Stimulated activated CD8-positive, alpha-beta memory T cell treated with anti-CD3 and anti-CD28 coated beads, Interleukin-4, amount 100 ng/mL, for 4 hours (primary cell): ENCODE data around the gene ARL5A.

Experiments
- DNase-seq, 2 donors: peaks; one replicate each; pipeline ENCODE4 v3.0.0-alpha.2; 2020; ENCODE audit warnings: low read depth in 2 of 2, low spot score in 1 of 2

The ARL5A gene

DNA sequence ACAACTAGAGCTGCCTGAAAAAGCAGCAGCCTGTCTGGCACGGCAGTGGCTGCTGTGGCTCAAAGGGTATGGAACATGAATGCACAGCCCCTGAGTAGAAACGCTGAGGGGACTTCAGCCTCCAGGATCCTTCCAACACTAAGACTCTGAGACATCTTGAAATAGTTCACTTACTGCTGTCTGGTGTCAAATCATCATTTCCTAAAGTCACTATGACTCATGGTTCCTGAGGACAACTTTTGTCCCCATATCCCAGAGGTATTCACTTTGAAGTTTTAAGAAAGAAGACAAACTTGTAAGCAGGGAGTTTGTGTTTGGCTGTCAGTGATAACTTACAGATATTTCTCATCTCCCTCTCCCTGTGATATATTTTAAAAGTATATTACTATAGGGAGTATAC, 60.7 kb downstream of the ARL5A start:
- DNase-seq, result no peak

DNA sequence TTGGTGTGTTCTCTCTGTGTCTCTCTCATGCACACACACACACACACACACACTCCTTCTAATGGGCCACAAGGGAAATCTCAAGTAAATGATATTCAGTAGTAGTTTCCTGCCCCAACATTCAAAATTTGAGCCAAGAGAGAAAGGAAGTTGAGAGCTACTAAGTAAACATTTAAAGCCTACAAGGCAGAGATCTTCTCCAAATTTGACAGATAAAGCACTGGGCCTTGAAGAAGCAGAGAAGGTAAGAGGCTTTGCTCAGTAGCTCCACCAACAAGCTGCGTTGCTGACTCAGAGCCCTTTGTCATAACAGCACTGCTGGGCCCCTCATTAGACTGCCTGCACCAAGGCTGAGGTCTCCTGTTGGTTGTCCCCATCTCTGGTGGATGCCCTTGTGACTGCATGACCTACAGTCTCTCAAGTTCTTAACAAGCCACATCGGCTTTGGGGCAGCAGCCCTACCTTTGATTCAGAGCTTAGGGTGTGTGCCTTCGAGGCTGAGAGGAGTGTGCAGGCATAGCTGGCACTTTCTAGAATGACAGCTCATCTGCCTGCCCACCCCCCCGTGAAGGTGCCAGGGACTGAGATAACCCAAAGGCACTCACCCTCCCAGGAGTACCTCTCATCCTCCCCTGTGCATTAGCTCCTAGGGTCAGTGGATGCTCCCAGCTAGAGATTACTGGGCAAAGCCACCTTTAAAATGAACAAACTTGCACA, 61.6 kb downstream of the ARL5A start:
- no peak for DNase-seq

DNA sequence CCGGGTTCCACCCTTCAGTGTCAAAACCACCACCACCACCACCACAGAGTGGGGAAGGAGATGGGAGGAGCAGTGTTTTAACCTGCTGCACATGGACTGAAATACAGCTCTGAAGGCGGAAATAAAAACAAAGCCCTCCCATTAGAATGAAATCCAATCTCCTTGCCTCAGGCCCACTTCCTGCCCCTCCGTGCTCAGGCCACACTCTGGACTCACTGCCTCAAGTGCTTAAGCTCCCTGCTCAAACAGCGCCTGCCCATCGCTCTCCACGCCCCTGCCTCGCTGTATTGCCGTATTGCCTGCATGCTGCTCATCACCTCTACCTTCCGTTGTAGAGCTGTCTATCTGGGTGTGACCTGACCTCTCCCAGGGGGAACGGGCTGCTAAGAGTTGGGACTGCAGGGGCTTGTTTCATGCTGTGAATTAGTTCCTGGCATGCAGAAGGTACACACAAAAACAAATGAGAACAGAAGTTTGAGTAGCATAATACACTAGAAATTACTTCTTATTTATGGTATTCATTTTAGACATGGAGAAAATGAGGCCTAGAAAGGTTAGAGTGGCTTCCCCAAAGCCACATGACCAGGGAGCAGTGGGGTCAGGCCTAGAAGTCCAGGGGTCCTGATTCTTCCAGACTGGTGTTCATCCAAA, 62.3 kb downstream of the ARL5A start:
- no peak for DNase-seq

DNA sequence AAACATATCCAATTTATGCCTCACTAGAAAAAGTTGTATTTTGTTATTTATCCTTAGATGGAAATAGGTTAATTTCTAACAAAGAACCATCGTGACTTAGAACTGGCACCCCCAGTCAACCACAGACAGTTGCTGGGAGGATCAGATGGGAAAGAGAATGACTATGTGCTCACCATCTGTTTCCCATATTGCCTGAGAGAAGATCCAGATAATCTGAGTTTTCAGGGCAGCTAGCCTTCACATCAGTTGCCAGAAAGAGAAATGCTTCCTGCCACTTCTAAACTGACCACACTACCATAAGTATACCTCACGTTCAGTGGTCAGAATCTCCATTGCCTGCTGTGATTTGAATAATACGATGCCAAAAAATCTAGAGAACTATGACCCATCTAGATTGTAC, 65.5 kb downstream of the ARL5A start:
- no peak for DNase-seq

DNA sequence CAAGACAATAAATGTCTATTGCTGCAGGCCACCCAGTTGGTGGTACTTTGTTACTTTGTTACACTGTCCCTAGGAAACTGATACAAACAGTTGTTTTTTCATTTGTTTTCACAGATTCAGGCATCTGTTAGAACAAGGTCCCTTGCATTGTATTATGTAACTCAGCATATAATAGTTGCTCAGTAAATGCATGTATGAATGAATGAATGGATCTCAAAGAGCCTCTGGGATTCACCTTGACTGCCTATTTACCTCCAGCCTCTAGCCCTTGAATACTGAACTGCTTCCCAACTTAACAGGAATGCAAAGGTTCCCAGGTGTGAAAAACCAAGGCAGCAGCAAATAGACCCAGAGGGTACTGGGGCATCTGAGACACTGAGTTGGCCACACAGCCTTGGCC, 66.5 kb downstream of the ARL5A start:
- DNase-seq, result no peak

DNA sequence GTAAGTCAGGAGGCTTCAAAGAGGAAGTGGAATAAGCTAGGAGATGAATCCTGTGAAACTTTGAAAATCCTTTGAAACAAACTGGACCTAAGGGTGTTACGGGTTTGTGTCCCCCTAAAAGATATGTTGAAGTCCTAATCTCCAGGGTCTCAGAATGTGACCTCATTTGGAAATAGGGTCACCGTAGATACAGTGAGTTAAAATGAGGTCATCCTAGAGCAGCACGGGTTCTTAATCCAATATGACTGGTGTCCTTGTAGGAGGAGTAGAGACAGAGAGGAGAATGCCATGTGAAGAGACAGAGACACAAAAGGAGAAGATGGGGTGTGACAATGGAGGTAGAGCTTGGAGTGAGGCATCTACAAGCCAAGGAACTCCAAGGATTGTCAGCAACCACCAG, 67.0 kb downstream of the ARL5A start:
- no peak for DNase-seq

DNA sequence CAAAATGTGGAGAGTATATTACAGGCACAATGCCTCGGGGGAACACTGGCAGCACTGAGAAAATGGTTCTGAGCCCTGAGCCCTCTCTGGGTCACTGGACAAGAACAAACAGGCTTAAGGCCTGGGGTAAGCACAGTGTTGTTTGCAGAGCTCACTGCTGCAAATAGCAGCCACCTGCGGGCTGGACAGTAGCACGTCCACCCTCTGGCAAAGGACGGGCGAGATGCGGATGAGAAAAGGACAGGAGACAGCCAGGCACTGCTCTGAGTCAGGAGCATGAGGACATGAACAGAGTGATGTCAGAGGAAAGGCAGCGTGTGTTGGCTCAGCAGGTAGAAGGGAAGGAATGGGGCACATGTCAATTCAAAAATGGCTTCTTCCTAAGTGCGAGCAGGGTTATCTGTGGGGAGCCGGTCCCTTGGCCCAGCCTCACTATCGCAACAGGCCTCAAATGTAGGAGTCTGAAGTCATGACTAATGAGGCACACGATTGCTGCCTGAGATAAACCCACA, 68.0 kb downstream of the ARL5A start:
- DNase-seq, result no peak

DNA sequence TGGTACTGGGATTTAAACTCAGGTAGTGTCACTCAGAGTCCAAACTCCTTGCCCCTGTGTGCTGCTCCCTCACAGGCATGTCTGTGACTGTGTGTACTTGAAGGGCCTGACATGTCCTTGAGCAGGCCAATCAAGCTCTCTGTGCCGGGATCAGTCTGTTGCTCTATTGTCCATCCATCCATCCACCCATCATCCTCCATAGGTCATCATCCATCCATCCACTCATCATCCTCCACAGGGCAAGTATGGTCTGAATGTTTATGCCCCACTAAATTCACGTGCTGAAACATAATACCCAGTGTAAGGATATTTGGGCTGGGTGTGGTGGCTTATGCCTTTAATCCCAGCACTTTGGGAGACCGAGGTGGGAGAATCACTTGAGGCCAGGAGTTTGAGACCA, 69.5 kb downstream of the ARL5A start:
- no peak for DNase-seq

DNA sequence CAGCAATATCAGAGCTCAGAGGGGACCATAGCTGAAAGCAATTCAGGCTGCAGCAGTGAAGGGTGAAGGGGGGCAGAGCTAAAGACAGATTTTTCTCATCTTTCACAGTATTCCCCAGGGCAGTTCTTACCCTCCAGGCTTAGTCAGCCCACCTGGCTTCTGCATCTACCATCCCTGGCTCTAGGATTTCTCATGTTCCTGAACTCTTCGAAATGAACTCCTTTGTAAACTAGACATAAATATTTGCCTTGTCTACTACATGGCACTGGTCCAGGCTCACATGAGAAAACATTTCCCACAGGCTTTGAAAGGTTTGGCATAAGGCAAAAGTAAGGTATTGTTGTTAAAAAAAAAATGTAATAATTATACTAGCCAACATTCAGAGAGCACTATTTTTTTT, 70.4 kb downstream of the ARL5A start:
- DNase-seq, result no peak

DNA sequence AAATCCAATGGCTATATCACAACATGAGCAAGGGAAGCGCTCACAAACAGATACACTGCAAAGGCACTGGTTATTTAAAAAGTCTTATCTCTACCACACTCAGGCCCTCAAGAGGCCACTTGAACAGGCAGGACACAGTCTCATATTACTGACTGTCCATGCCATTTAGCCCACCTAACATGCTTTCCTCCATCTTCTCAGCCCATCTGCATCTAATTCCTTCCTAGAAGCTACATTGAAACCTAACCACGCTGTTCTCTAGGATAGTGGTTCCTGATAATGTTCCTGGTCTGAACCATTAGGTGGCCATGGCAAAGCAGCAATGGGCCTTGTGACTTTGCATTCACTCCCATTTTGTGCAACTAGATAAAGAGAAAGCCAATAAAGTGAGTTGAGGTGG, 71.4 kb downstream of the ARL5A start:
- DNase-seq, result no peak

DNA sequence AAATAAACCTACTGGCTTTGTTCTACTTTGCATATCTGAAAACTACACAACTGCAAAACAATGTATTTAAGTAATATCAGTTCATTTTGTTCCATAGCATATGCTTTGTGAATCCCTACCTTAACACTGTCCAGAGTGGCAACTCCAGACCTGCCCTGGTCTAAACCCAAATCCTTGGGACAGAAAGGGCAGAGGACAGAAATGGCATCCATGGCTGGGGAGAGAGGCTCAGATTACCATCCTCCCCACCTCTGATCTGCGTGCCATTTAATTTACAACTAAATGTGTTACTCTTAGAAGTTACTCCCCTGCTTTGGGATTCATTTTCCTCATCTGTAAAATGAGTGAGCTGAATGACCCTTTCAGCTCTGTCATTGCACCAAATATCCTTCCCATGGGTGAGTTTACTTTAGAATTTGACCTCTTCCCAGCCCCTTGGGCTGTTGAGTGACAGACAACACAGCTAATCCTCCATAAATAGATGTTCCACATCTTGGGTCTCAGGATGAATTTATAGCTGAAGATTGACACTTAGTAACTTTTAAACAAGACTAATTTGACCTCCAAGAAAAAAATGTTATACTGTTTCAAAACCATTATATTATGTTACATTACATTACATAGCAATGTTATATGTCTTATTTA, 73.8 kb downstream of the ARL5A start:
- DNase-seq, result no peak

DNA sequence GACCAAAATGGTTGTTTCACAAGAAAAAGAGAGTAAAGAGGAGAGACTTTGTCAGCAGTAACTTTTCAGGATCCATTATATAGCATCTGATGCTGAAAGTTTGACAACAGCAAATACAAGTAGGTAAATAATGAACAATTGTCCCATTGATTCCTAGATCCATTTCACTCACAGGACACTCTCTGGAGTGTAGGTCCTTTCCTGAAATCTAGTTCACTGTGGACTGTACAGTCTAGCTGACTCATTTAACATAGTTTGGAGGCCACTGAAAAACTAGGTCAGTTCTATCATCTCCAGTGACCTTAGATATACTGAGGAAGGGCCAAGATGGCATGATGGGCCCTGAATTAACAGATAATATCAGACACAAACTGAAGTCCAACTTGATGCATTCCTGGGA, 74.7 kb downstream of the ARL5A start:
- no peak for DNase-seq
